Fibroblast of lung (primary cell): ENCODE results near the gene DSTYK. TPM values are rescaled to one million over a fixed set of nuclear protein-coding genes. Genes with fewer than 3 reads are reported as not detected.
A peak's percentile ranks its signal among the peaks of the same experiment; 100 is the strongest.

Experiments
- DNase-seq, 2 donors: peaks; one replicate each; pipeline versions ENCODE4 v3.0.0 to v3.0.0-alpha.2; 2010; ENCODE audit warnings: low read depth in 2 of 2
- H2AFZ ChIP-seq: 2 replicates; pipeline ENCODE4 v1.5.1; 2012; ENCODE audit warnings: low read length, control low read depth, inconsistent platforms
- H3K27ac ChIP-seq: 2 replicates; pipeline ENCODE4 v1.5.1; 2011; ENCODE audit warnings: low read length, control low read depth; ENCODE audit not compliant: insufficient read depth
- H3K27me3 ChIP-seq: 2 replicates; pipeline ENCODE4 v1.5.1; 2011; ENCODE audit warnings: mild to moderate bottlenecking, low read length; ENCODE audit not compliant: control insufficient read depth, insufficient read depth
- H3K36me3 ChIP-seq: 2 replicates; pipeline ENCODE4 v1.5.1; 2011; ENCODE audit warnings: low read length; ENCODE audit not compliant: control insufficient read depth, insufficient read depth
- H3K4me1 ChIP-seq: 2 replicates; pipeline ENCODE4 v1.5.1; 2011; ENCODE audit warnings: low read length; ENCODE audit not compliant: control insufficient read depth, insufficient read depth; ENCODE audit errors: extremely low read depth
- H3K4me2 ChIP-seq: 2 replicates; pipeline ENCODE4 v1.5.1; 2011; ENCODE audit warnings: low read length, control low read depth; ENCODE audit not compliant: insufficient read depth; ENCODE audit errors: extremely low read depth
- H3K4me3 ChIP-seq, 4 experiments: fragments of 200-600 bp in 1 of 4; sonication (generic) in 1 of 4; replicated peaks in 1 of 4; 2 replicates each; pipeline ENCODE4 v1.5.1; 2011 to 2016; ENCODE audit warnings: low read length in 4 of 4, low read depth in 3 of 4, mild to moderate bottlenecking in 3 of 4, control low read depth in 2 of 4, inconsistent platforms in 1 of 4, mixed read lengths in 1 of 4; ENCODE audit not compliant: insufficient read depth in 1 of 4; ENCODE audit errors: control extremely low read depth in 1 of 4
- H3K79me2 ChIP-seq: 2 replicates; pipeline ENCODE4 v1.5.1; 2012; ENCODE audit warnings: mild to moderate bottlenecking, low read length, inconsistent platforms; ENCODE audit not compliant: control insufficient read depth, insufficient read depth
- H3K9ac ChIP-seq: 2 replicates; pipeline ENCODE4 v1.5.1; 2011; ENCODE audit warnings: mild to moderate bottlenecking, low read length, control low read depth; ENCODE audit not compliant: insufficient read depth
- H3K9me3 ChIP-seq: 2 replicates; pipeline ENCODE4 v1.5.1; 2012; ENCODE audit warnings: low read depth, low read length; ENCODE audit not compliant: control insufficient read depth, insufficient read depth
- H4K20me1 ChIP-seq: 2 replicates; pipeline ENCODE4 v1.5.1; 2011; ENCODE audit warnings: low read length; ENCODE audit not compliant: control insufficient read depth, insufficient read depth; ENCODE audit errors: extremely low read depth
- CTCF ChIP-seq, 2 donors: IDR thresholded peaks in 1 of 2; conservative IDR thresholded peaks in 1 of 2; 1 replicate in 1 of 2; 2 replicates in 1 of 2; pipeline ENCODE4 v1.5.1; 2011 to 2012; ENCODE audit warnings: low read length in 2 of 2, control low read depth in 1 of 2, inconsistent platforms in 1 of 2, low read depth in 1 of 2, mild to moderate bottlenecking in 1 of 2
- EZH2 ChIP-seq: IDR thresholded peaks from 2 replicates; pipeline ENCODE4 v1.5.1; 2012; ENCODE audit warnings: low read length, control low read depth, mild to moderate bottlenecking; ENCODE audit errors: missing control alignments
- polyA plus RNA-seq, 2 donors: library from polyadenylated mRNA; depleted of rRNA in 1 of 2; stranded (reverse) in 1 of 2; unstranded in 1 of 2; fragments of >200 nt; gene quantifications; 2 replicates each; pipeline ENCODE4 v1.2.1, GENCODE V29; 2011 to 2012; ENCODE audit warnings: missing spikeins in 1 of 2
- total RNA-seq: library from RNA; depleted of rRNA; stranded (reverse); fragments of >200 nt; gene quantifications from 2 replicates; pipeline ENCODE4 v1.2.1, GENCODE V29; 2014

Gene DSTYK
- total and polyA plus RNA-seq, 2 donors (not counting 1 experiment from before 2014, with no cell fraction given): 24.5 to 42.6 TPM

GRCh38 chr1:205210756-205211168 is 740 bp downstream of the DSTYK start:
- Histone ChIP-seq H3K36me3 (no peaks in the 10 kb centered on the region), H3K79me2 (peaks cover 49% of the 10 kb centered on the region), H3K27ac (peak overlapping the region; percentile 94), H2AFZ (peak overlapping the region; percentile 70), H3K9ac (peak overlapping the region; percentile 97), H4K20me1 (no peaks in the 10 kb centered on the region), H3K4me3 (peak overlapping the region; percentile 84 to 97 (median 90)), H3K9me3 (no peaks in the 10 kb centered on the region), H3K4me2 (peak overlapping the region; percentile 84), H3K27me3 (no peaks in the 10 kb centered on the region), H3K4me1 (no peaks in the 10 kb centered on the region)
- TF ChIP-seq CTCF (conservative IDR thresholded peaks at IDR 0.05 in 1 of 2, IDR thresholded peaks at IDR 0.05 in 1 of 2; ENCODE audit: low read depth in 1 of 2, low read length in 2 of 2) (no peak), EZH2 (no peak)
- DNase-seq: peak in 1 of 2 donors; percentile 37

- H3K9ac ChIP-seq: no peak overlapping the region
- peaks cover 11% of the 10 kb centered on the region for H3K4me1 ChIP-seq
- no peak for DNase-seq
- no peaks in the 10 kb centered on the region for H3K9me3 ChIP-seq
- H2AFZ ChIP-seq: no peak overlapping the region
- H3K4me3 ChIP-seq: peak overlapping the region in 1 of 4 experiments; percentile 87
- no peaks in the 10 kb centered on the region for H3K36me3 ChIP-seq
- H3K79me2 ChIP-seq: peaks cover 58% of the 10 kb centered on the region
- TF ChIP-seq CTCF (conservative IDR thresholded peaks at IDR 0.05 in 1 of 2, IDR thresholded peaks at IDR 0.05 in 1 of 2; ENCODE audit: low read depth in 1 of 2, low read length in 2 of 2) (no peak), EZH2 (no peak)
- no peak overlapping the region for H3K4me2 ChIP-seq
- no peaks in the 10 kb centered on the region for H3K27me3 ChIP-seq
- H4K20me1 ChIP-seq: no peaks in the 10 kb centered on the region
- H3K27ac ChIP-seq: no peak overlapping the region
Measured at GRCh38 chr1:205208811-205209210, 2.7 kb downstream of the DSTYK start.

GRCh38 chr1:205205055-205205454 is 6.4 kb downstream of the DSTYK start:
- DNase-seq: no peak
- Histone ChIP-seq H3K9me3 (no peaks in the 10 kb centered on the region), H3K4me3 (no peak overlapping the region), H2AFZ (no peak overlapping the region), H3K36me3 (no peaks in the 10 kb centered on the region), H3K79me2 (peaks cover 71% of the 10 kb centered on the region), H4K20me1 (no peaks in the 10 kb centered on the region), H3K9ac (no peak overlapping the region), H3K4me1 (peaks cover 13% of the 10 kb centered on the region), H3K27me3 (no peaks in the 10 kb centered on the region), H3K27ac (peak overlapping the region; percentile 70), H3K4me2 (peak overlapping the region; percentile 63)
- TF ChIP-seq CTCF (conservative IDR thresholded peaks at IDR 0.05 in 1 of 2, IDR thresholded peaks at IDR 0.05 in 1 of 2; ENCODE audit: low read depth in 1 of 2, low read length in 2 of 2) (no peak), EZH2 (no peak)
